Parathyroid adenoma (tissue), 2 donors: ENCODE measurements around the gene RIC1.

Experiments used
- H2AFZ ChIP-seq: fragments of 300-600 bp; sonication (generic); one replicate; pipeline ENCODE4 v1.7.0; 2017; ENCODE audit warnings: antibody characterized with exemption, mild to moderate bottlenecking
- H3K27ac ChIP-seq: fragments of 300-600 bp; sonication (generic); one replicate; pipeline ENCODE4 v1.7.0; 2017
- H3K27me3 ChIP-seq: fragments of 300-600 bp; sonication (generic); one replicate; pipeline ENCODE4 v1.7.0; 2017; ENCODE audit warnings: low read length; ENCODE audit not compliant: control insufficient read depth, insufficient read depth
- H3K36me3 ChIP-seq: fragments of 300-600 bp; sonication (generic); one replicate; pipeline ENCODE4 v1.7.0; 2017; ENCODE audit warnings: low read length; ENCODE audit not compliant: control insufficient read depth, insufficient read depth
- H3K4me1 ChIP-seq: fragments of 300-600 bp; sonication (generic); one replicate; pipeline ENCODE4 v1.7.0; 2017; ENCODE audit warnings: control low read depth
- H3K4me2 ChIP-seq: fragments of 300-600 bp; sonication (generic); one replicate; pipeline ENCODE4 v1.7.0; 2017; ENCODE audit warnings: low read length
- H3K4me3 ChIP-seq: fragments of 300-600 bp; sonication (generic); one replicate; pipeline ENCODE4 v1.7.0; 2017; ENCODE audit warnings: low read depth, low read length
- H3K79me2 ChIP-seq: fragments of 300-600 bp; sonication (generic); one replicate; pipeline ENCODE4 v1.7.0; 2017; ENCODE audit warnings: control low read depth
- H3K9ac ChIP-seq: fragments of 300-600 bp; sonication (generic); one replicate; pipeline ENCODE4 v1.7.0; 2017; ENCODE audit warnings: mild to moderate bottlenecking
- H3K9me3 ChIP-seq: fragments of 300-600 bp; sonication (generic); one replicate; pipeline ENCODE4 v1.7.0; 2017; ENCODE audit warnings: low read length; ENCODE audit not compliant: control insufficient read depth
- CTCF ChIP-seq: fragments of 300-600 bp; sonication (generic); IDR thresholded peaks from one replicate; pipeline ENCODE4 v1.7.0; 2017; ENCODE audit warnings: antibody characterized with exemption, mild to moderate bottlenecking
- donor health status: primary hyperparathyroidism.

The RIC1 gene

GRCh38 chr9:5610491-5610890, 18.4 kb upstream of the RIC1 start:
- H3K36me3 ChIP-seq, result no peaks in the 10 kb centered on the region
- H3K4me3 ChIP-seq, result no peak overlapping the region
- H3K4me1 ChIP-seq, result peaks cover 3% of the 10 kb centered on the region
- H2AFZ ChIP-seq, result no peak overlapping the region
- no peaks in the 10 kb centered on the region for H3K27me3 ChIP-seq
- no peak for TF ChIP-seq CTCF
- H3K9ac ChIP-seq, result no peak overlapping the region
- no peak overlapping the region for H3K4me2 ChIP-seq
- H3K27ac ChIP-seq, result no peak overlapping the region
- no peaks in the 10 kb centered on the region for H3K9me3 ChIP-seq
- H3K79me2 ChIP-seq, result no peaks in the 10 kb centered on the region

- Histone ChIP-seq H3K4me1 (peaks cover 3% of the 10 kb centered on the region), H3K9me3 (no peaks in the 10 kb centered on the region), H3K36me3 (no peaks in the 10 kb centered on the region), H3K27ac (no peak overlapping the region), H3K27me3 (no peaks in the 10 kb centered on the region), H3K4me2 (no peak overlapping the region), H3K9ac (no peak overlapping the region), H2AFZ (no peak overlapping the region), H3K79me2 (no peaks in the 10 kb centered on the region), H3K4me3 (no peak overlapping the region)
- TF ChIP-seq CTCF, result no peak
Observed at GRCh38 chr9:5611321-5612184, 17.4 kb upstream of the RIC1 start.

- Histone ChIP-seq H3K9me3 (no peaks in the 10 kb centered on the region), H3K79me2 (no peaks in the 10 kb centered on the region), H3K27me3 (no peaks in the 10 kb centered on the region), H3K9ac (no peak overlapping the region), H3K27ac (no peak overlapping the region), H3K4me2 (no peak overlapping the region), H3K4me3 (no peak overlapping the region), H3K36me3 (no peaks in the 10 kb centered on the region), H2AFZ (no peak overlapping the region), H3K4me1 (peaks cover 3% of the 10 kb centered on the region)
- TF ChIP-seq CTCF, result no peak
Observed at GRCh38 chr9:5612185-5612530, 16.7 kb upstream of the RIC1 start.

- no peak for TF ChIP-seq CTCF
- no peak overlapping the region for H3K4me2 ChIP-seq
Observed at GRCh38 chr9:5614192-5614591, 14.7 kb upstream of the RIC1 start.

GRCh38 chr9:5614985-5615384, 13.9 kb upstream of the RIC1 start:
- Histone ChIP-seq H3K9me3 (no peaks in the 10 kb centered on the region), H3K4me2 (no peak overlapping the region), H3K27me3 (no peaks in the 10 kb centered on the region), H3K4me3 (no peak overlapping the region), H3K36me3 (no peaks in the 10 kb centered on the region), H3K27ac (no peak overlapping the region), H3K4me1 (no peaks in the 10 kb centered on the region), H3K9ac (no peak overlapping the region), H2AFZ (no peak overlapping the region), H3K79me2 (no peaks in the 10 kb centered on the region)
- no peak for TF ChIP-seq CTCF

More at GRCh38 chr9:5614192-5614591, 14.7 kb upstream of the RIC1 start:
- peaks cover 3% of the 10 kb centered on the region for H3K4me1 ChIP-seq
- no peak overlapping the region for H2AFZ ChIP-seq
- no peaks in the 10 kb centered on the region for H3K27me3 ChIP-seq
- no peak overlapping the region for H3K9ac ChIP-seq
- H3K4me3 ChIP-seq, result no peak overlapping the region
- H3K27ac ChIP-seq, result no peak overlapping the region
- no peaks in the 10 kb centered on the region for H3K9me3 ChIP-seq
- H3K79me2 ChIP-seq, result no peaks in the 10 kb centered on the region
- no peaks in the 10 kb centered on the region for H3K36me3 ChIP-seq
